ENCODE measurements around the gene WDR19. TPM values are rescaled to one million over a fixed set of nuclear protein-coding genes. Genes with fewer than 3 reads are reported as not detected.

The WDR19 gene
- total RNA-seq, 1 experiment from 2014 or later: 23.3 TPM

DNA sequence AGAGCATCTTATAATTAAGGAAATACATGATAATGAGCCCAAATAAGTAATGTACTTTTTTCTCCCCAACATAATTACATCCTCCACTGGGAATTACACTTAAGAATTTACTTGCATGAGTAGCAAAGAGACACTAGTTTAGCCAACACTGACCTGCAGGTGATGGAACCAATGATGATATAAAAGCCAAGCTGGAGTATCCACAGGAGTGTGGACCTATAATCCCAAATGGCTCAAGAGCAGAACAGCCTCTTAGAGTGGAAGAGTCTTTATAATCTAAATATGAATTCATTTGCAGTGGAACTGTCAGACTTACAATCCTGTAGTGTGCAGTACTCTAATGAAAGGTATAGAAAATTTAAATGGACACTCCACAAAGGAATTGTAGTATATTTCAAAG is 22.2 kb downstream of the WDR19 start:
- Histone ChIP-seq H2AFZ (ENCODE audit: low read length) (no peak overlapping the region), H2BK15ac (ENCODE audit: low read depth, low read length) (no peak overlapping the region), H3K23me2 (ENCODE audit: insufficient read length, low read depth, low read length, poor library complexity, severe bottlenecking) (no peaks in the 10 kb centered on the region), H3K4me2 (ENCODE audit: insufficient read depth, insufficient read length, low read length) (no peak overlapping the region), H3K9me3 (ENCODE audit: control insufficient read depth, low read depth, low read length) (no peaks in the 10 kb centered on the region), H3K79me1 (ENCODE audit: insufficient read depth, low read depth, low read length, poor library complexity, severe bottlenecking) (no peaks in the 10 kb centered on the region), H3K14ac (ENCODE audit: insufficient read depth, low read length) (no peak overlapping the region), H4K5ac (ENCODE audit: insufficient read length, low read depth, low read length) (no peak overlapping the region), H3K27ac (ENCODE audit: insufficient read length, low read depth, low read length) (no peak overlapping the region), H2BK120ac (ENCODE audit: low read depth, low read length, poor library complexity, severe bottlenecking) (no peak overlapping the region), H4K20me1 (ENCODE audit: control insufficient read depth, insufficient read depth, insufficient read length) (no peaks in the 10 kb centered on the region), H3K56ac (ENCODE audit: insufficient read length, low read depth, low read length) (no peak overlapping the region), H2AK5ac (ENCODE audit: insufficient read length, low read length) (no peak overlapping the region), H2BK12ac (ENCODE audit: insufficient read length, low read depth, low read length) (no peak overlapping the region), H3K9ac (ENCODE audit: extremely low read depth, insufficient read length, low read length) (no peak overlapping the region), H3K79me2 (ENCODE audit: insufficient read depth, low read length) (no peaks in the 10 kb centered on the region), H2BK20ac (ENCODE audit: low read depth, low read length, poor library complexity, severe bottlenecking) (no peak overlapping the region), H3K27me3 (ENCODE audit: insufficient read depth, low read length) (no peaks in the 10 kb centered on the region), H3K18ac (ENCODE audit: insufficient read length, low read depth, low read length) (no peak overlapping the region), H3K23ac (ENCODE audit: insufficient read length, low read depth, low read length) (no peak overlapping the region), H3K4ac (ENCODE audit: low read depth, low read length) (no peak overlapping the region), H3K4me1 (ENCODE audit: insufficient read depth, low read length) (no peaks in the 10 kb centered on the region), H4K91ac (ENCODE audit: insufficient read length, low read depth, low read length) (no peak overlapping the region), H4K8ac (replicated peaks; ENCODE audit: insufficient read length, low read depth, low read length) (no peak overlapping the region), H2BK5ac (ENCODE audit: insufficient read length, low read length) (no peak overlapping the region), H3T11ph (ENCODE audit: low read length) (no peak overlapping the region)
- H3K27me3 Mint-ChIP-seq (ENCODE audit: low read depth): no peaks in the 10 kb centered on the region
- no peaks in the 10 kb centered on the region; a peak in 1 of 5 replicates for H3K9me3 Mint-ChIP-seq
- TF ChIP-seq, protein P1, sequence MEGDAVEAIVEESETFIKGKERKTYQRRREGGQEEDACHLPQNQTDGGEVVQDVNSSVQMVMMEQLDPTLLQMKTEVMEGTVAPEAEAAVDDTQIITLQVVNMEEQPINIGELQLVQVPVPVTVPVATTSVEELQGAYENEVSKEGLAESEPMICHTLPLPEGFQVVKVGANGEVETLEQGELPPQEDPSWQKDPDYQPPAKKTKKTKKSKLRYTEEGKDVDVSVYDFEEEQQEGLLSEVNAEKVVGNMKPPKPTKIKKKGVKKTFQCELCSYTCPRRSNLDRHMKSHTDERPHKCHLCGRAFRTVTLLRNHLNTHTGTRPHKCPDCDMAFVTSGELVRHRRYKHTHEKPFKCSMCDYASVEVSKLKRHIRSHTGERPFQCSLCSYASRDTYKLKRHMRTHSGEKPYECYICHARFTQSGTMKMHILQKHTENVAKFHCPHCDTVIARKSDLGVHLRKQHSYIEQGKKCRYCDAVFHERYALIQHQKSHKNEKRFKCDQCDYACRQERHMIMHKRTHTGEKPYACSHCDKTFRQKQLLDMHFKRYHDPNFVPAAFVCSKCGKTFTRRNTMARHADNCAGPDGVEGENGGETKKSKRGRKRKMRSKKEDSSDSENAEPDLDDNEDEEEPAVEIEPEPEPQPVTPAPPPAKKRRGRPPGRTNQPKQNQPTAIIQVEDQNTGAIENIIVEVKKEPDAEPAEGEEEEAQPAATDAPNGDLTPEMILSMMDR (conservative IDR thresholded peaks at IDR 0.05): no peak
- no peak overlapping the region for H3K4me3 Mint-ChIP-seq
- H3K27ac Mint-ChIP-seq: no peak overlapping the region
- DNase-seq: no peak
- no peaks in the 10 kb centered on the region for H3K4me1 Mint-ChIP-seq
- H3K36me3 Mint-ChIP-seq (ENCODE audit: insufficient read depth in 1 of 3, low read depth in 3 of 3): peaks cover 9 to 26% (median 24%) of the 10 kb centered on the region in 3 experiments; a peak in 6 of 7 replicates
